NCI-H2081 treated with DMSO at 0.1 percent for 48 hours (cell line): ENCODE measurements around the gene EIF4ENIF1.
"Not testable (repeated sequence)": the region's sequence is repeated elsewhere in the genome, so short reads cannot be mapped to it uniquely, and the experiment has no call there.

Source experiments
- DNase-seq: peaks from one replicate; lab custom pipeline; 2025; lab: John Stamatoyannopoulos, UW

EIF4ENIF1 gene

DNA sequence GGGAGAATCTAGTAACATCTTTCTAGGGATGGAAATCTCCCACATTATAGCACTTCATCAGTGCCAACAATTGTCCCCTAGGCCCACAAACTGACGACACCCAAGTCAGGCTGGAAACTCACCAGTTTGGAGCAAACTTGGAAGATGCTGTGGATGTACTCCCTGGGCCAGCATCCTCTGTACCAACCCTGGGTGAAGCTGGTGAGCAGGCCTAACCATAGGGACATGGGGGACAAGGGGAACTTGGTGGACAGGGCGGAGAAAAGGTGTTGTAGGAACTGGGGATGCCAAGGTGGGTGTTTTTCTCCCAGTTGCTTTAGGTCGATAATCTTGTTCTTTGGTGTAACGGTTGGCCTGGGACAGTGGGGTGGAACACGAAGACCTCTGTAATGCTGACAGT, 48.0 kb downstream of the EIF4ENIF1 start:
- no peak for DNase-seq

DNA sequence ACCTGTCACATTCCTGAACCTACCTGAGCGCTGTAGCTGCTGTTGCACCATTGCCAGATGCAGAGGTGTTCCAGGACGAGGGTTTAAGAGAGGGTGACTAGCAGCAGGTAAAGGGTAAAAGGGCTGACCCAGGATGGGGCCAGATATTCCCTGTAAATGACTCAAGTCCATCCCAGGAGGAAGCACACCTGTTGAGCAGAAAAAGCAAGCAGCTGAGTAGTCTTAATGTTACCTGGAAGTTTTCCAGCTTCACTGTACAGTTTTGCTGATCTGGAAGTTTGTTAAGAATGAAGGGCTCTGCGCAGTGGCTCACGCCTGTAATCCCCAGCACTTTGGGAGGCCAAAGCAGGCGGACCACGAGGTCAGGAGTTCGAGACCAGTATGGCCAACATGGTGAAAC, 49.0 kb downstream of the EIF4ENIF1 start:
- no peak for DNase-seq

DNA sequence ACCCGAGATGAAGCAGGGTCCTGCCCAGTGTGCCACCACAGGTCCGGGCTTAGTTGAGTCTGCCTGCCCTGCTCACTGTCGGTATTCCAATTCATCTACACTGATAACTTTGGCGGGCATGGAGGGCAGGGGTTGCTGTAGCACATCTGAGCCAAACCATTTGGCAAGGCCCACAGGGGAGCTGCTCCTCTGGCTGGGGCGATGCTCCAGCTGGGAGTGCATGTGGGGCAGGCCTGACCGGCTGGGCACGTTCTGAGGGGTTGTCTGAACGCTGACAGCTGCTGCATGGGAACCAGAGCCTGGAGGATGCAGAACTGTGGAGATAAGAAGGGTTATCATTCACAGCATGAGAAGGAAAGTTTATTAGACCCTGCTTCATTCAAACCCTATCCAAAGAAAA, 49.8 kb downstream of the EIF4ENIF1 start:
- DNase-seq: no peak

DNA sequence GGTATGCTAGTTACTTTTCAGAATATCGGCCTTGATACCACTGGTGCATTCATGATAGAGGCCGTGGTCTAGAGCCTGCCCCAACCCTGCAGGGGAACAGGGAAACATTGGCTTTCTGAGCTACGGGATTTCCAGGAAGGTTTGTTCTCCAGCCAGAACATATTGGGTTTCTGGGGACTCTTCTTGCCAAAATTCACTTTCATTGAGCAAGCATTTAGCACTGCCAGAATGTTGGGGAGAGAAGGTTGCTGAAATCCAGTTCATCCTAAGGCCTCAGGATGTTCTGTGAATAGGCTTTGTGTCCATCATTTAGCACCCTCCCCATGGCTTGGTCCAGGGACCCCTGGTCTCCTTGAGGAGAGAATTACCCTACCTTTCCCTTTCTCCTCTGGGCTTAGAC, 53.5 kb downstream of the EIF4ENIF1 start:
- DNase-seq: no peak

DNA sequence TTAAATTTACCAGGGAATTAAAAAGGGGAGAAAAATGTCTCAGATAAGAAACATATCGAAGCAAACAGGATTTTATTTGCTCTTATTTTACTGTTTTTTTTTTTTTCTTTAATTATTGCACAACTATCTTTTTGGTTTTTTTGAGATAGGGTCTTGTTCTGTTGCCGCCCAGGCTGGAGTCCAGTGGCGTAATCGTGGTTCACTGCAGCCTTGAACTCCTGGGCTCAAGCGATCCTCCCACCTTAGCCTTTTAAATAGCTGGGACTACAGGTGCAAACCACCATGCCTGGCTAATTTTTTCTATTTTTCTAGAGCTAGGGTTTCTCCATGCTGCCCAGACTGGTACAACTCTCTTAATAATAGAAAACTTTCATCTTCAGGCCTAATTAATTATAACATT, 57.7 kb downstream of the EIF4ENIF1 start:
- DNase-seq: no peak

DNA sequence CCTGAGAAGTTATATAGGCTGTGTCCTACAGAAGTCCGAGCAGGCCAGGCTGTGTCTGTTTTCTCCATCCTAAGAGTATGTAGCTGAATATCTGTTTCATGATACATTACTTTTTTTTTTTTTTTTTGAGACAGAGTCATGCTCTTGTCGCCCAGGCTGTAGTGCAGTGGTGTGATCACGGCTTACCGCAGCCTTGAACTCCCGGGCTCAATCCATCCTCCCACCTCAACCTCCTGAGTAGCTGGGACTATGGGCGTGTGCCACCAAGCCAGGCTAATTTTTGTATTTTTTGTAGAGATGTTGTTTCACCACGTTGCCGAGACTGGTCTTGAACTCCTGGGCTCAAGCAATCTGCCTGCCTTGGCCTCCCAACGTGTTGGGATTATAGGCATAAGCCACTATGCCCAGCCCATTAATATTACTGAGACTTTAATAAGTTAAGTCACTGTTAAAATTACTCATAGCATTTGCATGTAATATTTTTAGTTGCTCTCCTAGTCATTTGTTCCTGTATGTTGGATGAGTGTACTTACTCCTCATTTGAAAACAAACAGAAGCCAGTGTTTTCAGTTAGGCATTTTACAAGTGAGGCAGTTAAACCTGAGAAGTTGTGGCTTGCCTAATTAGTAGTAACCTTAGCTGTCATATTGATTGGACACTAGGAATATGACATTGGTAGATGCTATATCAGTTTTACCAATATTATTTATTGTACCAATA, 64.2 kb downstream of the EIF4ENIF1 start:
- no peak for DNase-seq

DNA sequence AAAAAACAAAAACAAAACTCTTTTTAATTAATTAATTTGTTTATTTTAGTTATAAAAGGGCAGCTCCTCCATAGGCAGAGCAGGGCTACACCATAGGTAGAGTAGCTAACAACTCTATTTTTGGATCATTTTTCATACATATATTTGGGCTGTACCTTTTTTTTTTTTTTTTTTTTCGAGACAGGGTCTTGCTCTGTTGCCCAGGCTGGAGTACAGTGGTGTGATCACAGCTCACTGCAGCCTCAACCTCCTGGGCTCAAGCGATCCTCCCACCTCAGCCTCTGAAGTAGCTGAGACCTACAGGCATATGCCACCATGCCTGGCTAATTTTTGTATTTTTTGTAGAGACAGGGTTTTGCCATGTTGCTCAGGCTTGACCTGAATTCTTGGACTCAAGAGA, 87.3 kb downstream of the EIF4ENIF1 start:
- not testable (repeated sequence) for DNase-seq

DNA sequence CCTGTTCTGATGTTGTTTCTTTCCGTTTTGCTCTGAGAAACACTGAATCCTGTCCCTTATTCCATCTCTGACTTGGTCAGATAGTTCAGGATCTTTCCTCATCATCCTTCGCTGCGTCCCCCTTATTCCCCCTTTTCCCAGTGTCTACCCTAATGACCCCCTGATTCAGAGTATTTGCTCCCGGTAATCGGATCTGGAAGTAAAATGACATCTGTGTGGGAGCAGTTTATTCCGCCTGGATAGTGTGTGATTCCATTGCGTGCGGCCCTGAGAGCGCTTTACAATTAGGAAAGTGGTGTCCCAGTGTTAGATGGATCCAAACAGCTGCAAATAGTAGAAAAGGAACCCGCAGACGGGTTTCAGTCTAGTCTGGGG, 89.6 kb downstream of the EIF4ENIF1 start:
- no peak for DNase-seq

DNA sequence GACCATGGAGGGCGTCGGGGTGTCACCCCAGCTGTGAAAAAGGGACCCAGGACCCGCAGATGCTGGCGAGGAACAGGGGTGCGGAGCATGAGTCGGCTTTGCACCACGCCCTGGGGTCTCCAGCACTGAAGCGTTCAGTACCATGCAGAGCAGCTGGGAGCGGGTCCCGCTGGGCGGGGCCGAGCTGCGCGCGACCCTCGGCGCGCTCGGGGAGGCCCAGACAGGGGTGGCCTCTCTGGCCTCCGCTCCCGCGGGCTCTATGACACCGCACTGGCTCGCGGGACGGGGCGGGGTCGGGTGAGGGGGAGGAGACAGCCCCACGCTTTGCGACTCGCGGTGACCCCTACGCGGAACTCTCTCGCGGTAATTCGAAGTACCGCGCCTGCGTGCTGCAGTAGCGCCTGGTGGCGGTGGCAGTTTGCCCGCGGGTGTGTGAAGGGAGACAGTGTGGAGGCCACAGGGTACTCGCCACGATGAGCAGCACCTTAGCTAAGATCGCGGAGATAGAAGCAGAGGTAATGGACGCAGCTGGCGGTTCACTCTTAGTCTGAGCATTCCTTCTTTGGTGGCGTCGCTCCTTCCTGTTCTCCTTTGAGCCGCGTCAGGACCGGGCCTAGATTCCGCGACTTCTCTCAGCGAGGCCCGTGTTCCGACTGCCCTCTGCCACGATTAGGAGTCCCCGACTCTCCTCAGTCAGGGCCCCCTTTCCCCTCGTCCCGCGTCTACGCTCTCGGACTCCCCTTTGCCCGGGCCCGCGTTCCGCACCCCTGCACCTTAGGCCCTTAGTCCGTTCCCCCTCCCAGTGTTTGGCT, 90.2 kb downstream of the EIF4ENIF1 start, which contains the start of gene DRG1:
TSS of gene DRG1 (plus strand) at position 394 of the 812 bp plus-strand sequence. CDS start at position 474, 80 bp downstream.
- peak; percentile 67 for DNase-seq

DNA sequence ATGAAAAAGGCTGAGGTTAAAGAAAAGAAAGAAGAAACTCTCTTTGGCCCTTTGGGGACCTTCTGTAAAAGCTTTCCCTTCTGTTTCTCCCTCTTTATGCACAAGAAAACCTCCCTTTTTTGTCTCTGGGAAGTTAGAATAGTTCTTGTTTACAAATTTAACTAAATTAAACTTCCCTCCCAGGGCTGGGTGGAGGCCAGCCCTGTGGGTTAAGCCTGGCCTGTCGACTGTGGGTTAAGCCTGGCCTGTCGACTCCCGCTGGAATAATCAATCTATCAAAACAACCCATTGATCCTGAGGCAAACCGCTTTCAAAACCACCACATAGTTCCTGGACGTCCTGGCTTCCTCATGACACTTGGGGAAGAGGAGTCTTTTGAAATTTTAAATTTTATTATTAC, 91.4 kb downstream of the EIF4ENIF1 start:
- no peak for DNase-seq

DNA sequence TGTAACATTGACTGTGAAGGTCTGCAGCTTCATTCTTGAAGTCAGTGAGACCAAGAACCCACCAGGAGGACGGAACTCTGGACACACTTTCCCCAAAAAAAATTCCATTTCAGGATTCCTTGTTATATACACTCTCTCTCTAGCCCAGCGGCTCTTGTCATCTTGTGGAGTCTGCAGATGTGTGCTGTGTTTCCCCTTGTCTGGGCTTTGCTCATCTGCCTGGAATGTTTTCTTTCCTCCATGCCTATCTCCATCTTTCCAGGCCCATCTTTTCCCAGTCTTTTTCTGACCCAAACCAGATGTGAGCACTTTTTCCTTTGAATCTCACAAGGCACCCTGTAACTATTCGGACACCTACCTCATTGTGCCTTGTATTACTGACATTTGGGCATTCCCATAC, 95.3 kb downstream of the EIF4ENIF1 start:
- DNase-seq: no peak

DNA sequence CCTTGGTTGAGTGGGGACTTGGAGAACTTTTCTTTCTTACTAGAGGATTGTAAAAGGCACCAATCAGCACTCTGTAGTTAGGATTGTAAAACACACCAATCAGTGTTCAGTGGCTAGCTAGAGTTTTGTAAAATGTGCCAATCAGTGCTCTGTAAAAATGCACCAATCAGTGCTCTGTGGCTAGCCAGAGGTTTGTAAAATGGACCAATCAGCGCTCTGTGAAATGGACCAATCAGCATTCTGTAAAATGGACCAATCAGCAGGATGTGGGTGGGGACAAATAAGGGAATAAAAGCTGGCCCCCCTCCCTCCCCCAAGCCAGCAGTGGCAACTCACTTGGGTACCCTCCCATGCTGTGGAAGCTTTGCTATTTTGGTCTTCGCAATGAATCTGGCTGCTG, 95.7 kb downstream of the EIF4ENIF1 start:
- no peak for DNase-seq
